ENCODE results near the gene CAPG. TPM values are rescaled to one million over a fixed set of nuclear protein-coding genes. Genes with fewer than 3 reads are reported as not detected.

Gene CAPG
- polyA plus RNA-seq, 1 donor (not counting 4 experiments of a cell fraction or from before 2014, with no cell fraction given): 466 TPM

DNA sequence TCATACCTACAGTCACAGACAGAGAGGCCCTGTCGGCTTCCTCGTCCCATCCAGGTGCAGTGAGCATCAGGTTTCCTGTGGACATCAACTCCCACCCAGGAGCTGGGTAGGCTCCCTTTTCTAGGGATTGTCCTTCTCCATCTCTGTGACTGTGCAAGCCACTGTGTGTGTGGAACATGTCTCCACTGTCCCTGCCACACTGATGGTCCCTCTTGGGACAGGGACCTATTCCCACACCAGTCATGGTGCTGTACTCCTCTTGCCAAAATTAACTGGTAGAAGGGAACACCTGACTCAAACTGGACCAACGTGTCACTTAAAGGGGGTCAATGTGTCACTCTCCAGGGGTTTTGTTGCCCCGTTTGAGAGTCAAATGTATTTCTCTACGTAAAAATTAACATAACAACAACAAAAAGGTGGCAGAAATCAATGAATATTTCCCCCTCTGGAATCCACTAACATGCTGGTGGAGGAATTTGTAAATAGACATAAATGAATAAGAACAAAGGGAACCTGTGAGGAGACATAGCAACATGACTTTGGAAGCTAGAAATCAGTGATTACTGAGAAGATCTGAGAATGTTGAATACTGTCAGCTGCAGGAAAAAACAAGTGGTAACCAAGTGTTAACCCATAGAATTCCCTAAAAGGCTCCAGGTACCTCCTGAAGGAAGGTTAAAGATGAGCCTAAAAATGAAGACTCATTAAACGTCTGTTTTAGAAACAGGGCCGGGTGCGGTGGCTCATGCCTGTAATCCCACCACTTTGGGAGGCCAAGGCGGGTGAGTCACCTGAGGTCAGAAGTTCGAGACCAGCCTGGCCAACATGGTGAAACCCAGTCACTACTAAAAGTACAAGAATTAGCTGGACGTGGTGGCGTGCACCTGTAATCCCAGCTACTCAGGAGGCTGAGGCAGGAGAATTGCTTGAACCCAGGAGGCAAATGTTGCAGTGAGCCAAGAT is 48.7 kb upstream of the CAPG start:
- Histone ChIP-seq H3K4me3 (ENCODE audit: control insufficient read depth in 2 of 3, extremely low read depth in 1 of 3, insufficient read depth in 2 of 3, low read depth in 1 of 3, low read length in 3 of 3) (no peak overlapping the region), H3K9me3 (ENCODE audit: control insufficient read depth, low read depth, low read length) (no peaks in the 10 kb centered on the region), H2AFZ (ENCODE audit: control insufficient read depth, low read length) (no peak overlapping the region), H3K79me2 (ENCODE audit: control insufficient read depth, insufficient read depth, low read length) (no peaks in the 10 kb centered on the region), H3K36me3 (ENCODE audit: control insufficient read depth in 2 of 2, extremely low read depth in 1 of 2, insufficient read depth in 2 of 2, low read length in 2 of 2) (no peaks in the 10 kb centered on the region), H3K4me2 (ENCODE audit: control insufficient read depth, extremely low read depth, insufficient read depth, low read depth, low read length) (no peak overlapping the region), H3K27me3 (ENCODE audit: control insufficient read depth, extremely low read depth, insufficient read depth, low read length) (no peaks in the 10 kb centered on the region), H3K27ac (ENCODE audit: control insufficient read depth, insufficient read depth, low read length) (no peak overlapping the region), H4K20me1 (ENCODE audit: control insufficient read depth, extremely low read depth, insufficient read depth, low read length) (no peaks in the 10 kb centered on the region), H3K4me1 (ENCODE audit: control insufficient read depth, extremely low read depth, insufficient read depth, low read length) (peaks cover 18% of the 10 kb centered on the region), H3K9ac (ENCODE audit: control insufficient read depth, extremely low read depth, insufficient read depth, low read length) (no peak overlapping the region), H3K9me1 (ENCODE audit: control insufficient read depth, extremely low read depth, insufficient read depth, low read length) (no peaks in the 10 kb centered on the region)
- no peak for FAIRE-seq
- dilution Hi-C loops (cut with MboI; ENCODE audit: extremely low pct_ligation_motif_present, low sequenced_read_pairs): no loop called here
- DNase-seq (ENCODE audit: low read depth, low spot score): no peak
- TF ChIP-seq, protein P1, sequence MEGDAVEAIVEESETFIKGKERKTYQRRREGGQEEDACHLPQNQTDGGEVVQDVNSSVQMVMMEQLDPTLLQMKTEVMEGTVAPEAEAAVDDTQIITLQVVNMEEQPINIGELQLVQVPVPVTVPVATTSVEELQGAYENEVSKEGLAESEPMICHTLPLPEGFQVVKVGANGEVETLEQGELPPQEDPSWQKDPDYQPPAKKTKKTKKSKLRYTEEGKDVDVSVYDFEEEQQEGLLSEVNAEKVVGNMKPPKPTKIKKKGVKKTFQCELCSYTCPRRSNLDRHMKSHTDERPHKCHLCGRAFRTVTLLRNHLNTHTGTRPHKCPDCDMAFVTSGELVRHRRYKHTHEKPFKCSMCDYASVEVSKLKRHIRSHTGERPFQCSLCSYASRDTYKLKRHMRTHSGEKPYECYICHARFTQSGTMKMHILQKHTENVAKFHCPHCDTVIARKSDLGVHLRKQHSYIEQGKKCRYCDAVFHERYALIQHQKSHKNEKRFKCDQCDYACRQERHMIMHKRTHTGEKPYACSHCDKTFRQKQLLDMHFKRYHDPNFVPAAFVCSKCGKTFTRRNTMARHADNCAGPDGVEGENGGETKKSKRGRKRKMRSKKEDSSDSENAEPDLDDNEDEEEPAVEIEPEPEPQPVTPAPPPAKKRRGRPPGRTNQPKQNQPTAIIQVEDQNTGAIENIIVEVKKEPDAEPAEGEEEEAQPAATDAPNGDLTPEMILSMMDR (optimal IDR thresholded peaks at IDR 0.05 in 1 of 3, IDR thresholded peaks at IDR 0.05 in 1 of 3, conservative IDR thresholded peaks at IDR 0.05 in 1 of 3; ENCODE audit: extremely low read depth in 1 of 3, insufficient read depth in 2 of 3, low read length in 3 of 3): no peak
- TF ChIP-seq EZH2 (IDR thresholded peaks at IDR 0.05; ENCODE audit: low read length): no peak

- dilution Hi-C loops (cut with MboI; ENCODE audit: extremely low pct_ligation_motif_present, low sequenced_read_pairs): no loop called here
- TF ChIP-seq EZH2 (IDR thresholded peaks at IDR 0.05; ENCODE audit: low read length): no peak
- TF ChIP-seq, protein P1 (optimal IDR thresholded peaks at IDR 0.05 in 1 of 3, IDR thresholded peaks at IDR 0.05 in 1 of 3, conservative IDR thresholded peaks at IDR 0.05 in 1 of 3; ENCODE audit: extremely low read depth in 1 of 3, insufficient read depth in 2 of 3, low read length in 3 of 3): no peak
- Histone ChIP-seq H3K4me2 (ENCODE audit: control insufficient read depth, extremely low read depth, insufficient read depth, low read depth, low read length) (peak overlapping the region; percentile 38), H3K79me2 (ENCODE audit: control insufficient read depth, insufficient read depth, low read length) (no peaks in the 10 kb centered on the region), H3K27ac (ENCODE audit: control insufficient read depth, insufficient read depth, low read length) (peak overlapping the region; percentile 23), H3K9me3 (ENCODE audit: control insufficient read depth, low read depth, low read length) (no peaks in the 10 kb centered on the region), H2AFZ (ENCODE audit: control insufficient read depth, low read length) (no peak overlapping the region), H3K27me3 (ENCODE audit: control insufficient read depth, extremely low read depth, insufficient read depth, low read length) (no peaks in the 10 kb centered on the region), H3K36me3 (ENCODE audit: control insufficient read depth in 2 of 2, extremely low read depth in 1 of 2, insufficient read depth in 2 of 2, low read length in 2 of 2) (no peaks in the 10 kb centered on the region), H4K20me1 (ENCODE audit: control insufficient read depth, extremely low read depth, insufficient read depth, low read length) (no peaks in the 10 kb centered on the region), H3K4me1 (ENCODE audit: control insufficient read depth, extremely low read depth, insufficient read depth, low read length) (peaks cover 18% of the 10 kb centered on the region), H3K9me1 (ENCODE audit: control insufficient read depth, extremely low read depth, insufficient read depth, low read length) (no peaks in the 10 kb centered on the region), H3K9ac (ENCODE audit: control insufficient read depth, extremely low read depth, insufficient read depth, low read length) (no peak overlapping the region), H3K4me3 (ENCODE audit: control insufficient read depth in 2 of 3, extremely low read depth in 1 of 3, insufficient read depth in 2 of 3, low read depth in 1 of 3, low read length in 3 of 3) (no peak overlapping the region)
- peak; percentile 79 for FAIRE-seq
- peak; percentile 67 for DNase-seq (ENCODE audit: low read depth, low spot score)
Observed at GRCh38 chr2:85457877-85458316, 47.7 kb upstream of the CAPG start.

Measured in keratinocyte (primary cell).